Sigmoid colon (tissue), 7 donors: ENCODE results near the gene SMOC2. TPM values are rescaled to one million over a fixed set of nuclear protein-coding genes. Genes with fewer than 3 reads are reported as not detected.

Source experiments
- DNase-seq: peaks from one replicate; pipeline ENCODE4 v3.0.0-alpha.2; 2019
- H3K27ac ChIP-seq, 4 donors: fragments of 200-600 bp; sonication (generic); one replicate each; pipeline ENCODE4 v1.5.1; 2016 to 2019; ENCODE audit warnings: mild to moderate bottlenecking in 1 of 4
- H3K27me3 ChIP-seq, 3 donors: fragments of 200-600 bp; sonication (generic); one replicate each; pipeline ENCODE4 v1.5.1; 2019; ENCODE audit warnings: mild to moderate bottlenecking in 1 of 3
- H3K36me3 ChIP-seq, 4 donors: fragments of 200-600 bp; sonication (generic); one replicate each; pipeline ENCODE4 v1.5.1; 2016 to 2019
- H3K4me1 ChIP-seq, 4 donors: fragments of 200-600 bp; sonication (generic); one replicate each; pipeline ENCODE4 v1.5.1; 2017 to 2019
- H3K4me3 ChIP-seq, 4 donors: fragments of 200-600 bp; sonication (generic); one replicate each; pipeline ENCODE4 v1.5.1; 2017 to 2019; ENCODE audit warnings: mild to moderate bottlenecking in 2 of 4, moderate library complexity in 1 of 4
- H3K9me3 ChIP-seq, 4 donors: fragments of 200-600 bp in 3 of 4; sonication (generic) in 3 of 4; one replicate each; pipeline versions ENCODE4 v1.5.1 to v1.6.1; 2013 to 2019
- CTCF ChIP-seq, 4 experiments: fragments of 450-650 bp in 3 of 4; fragments of 200-600 bp in 1 of 4; IDR thresholded peaks; one replicate each; pipeline ENCODE4 v1.5.1; 2016 to 2019; ENCODE audit warnings: antibody characterized with exemption in 4 of 4, mild to moderate bottlenecking in 3 of 4, moderate library complexity in 2 of 4
- EP300 ChIP-seq, 4 donors: sonication (generic); formaldehyde crosslinking; IDR thresholded peaks; one replicate each; pipeline ENCODE4 v1.6.1; 2017; ENCODE audit warnings: antibody characterized with exemption in 4 of 4
- POLR2A ChIP-seq, 2 donors: fragments of 450-650 bp; IDR thresholded peaks; one replicate each; pipeline ENCODE4 v1.6.1; 2016; ENCODE audit warnings: antibody characterized with exemption in 2 of 2, mild to moderate bottlenecking in 2 of 2, moderate library complexity in 2 of 2
- POLR2AphosphoS5 ChIP-seq, 4 donors: sonication (generic); formaldehyde crosslinking; IDR thresholded peaks; one replicate each; pipeline ENCODE4 v1.6.1; 2017; ENCODE audit warnings: antibody characterized with exemption in 4 of 4
- WGBS, 2 donors: extraction: QIAGEN DNeasy Blood & Tissue Kit; methylation state at CpG; one replicate each; pipeline ENCODE4 v1.1.7; 2013; 5-methylcytosine and 5-hydroxymethylcytosine counted together
- intact Hi-C: fragments of 100-400 bp; cut with DNase I; formaldehyde crosslinking; loops from one replicate; pipeline ENCODE4 v1.15.1; 2023
- polyA plus RNA-seq, 3 donors: library from polyadenylated mRNA; stranded (reverse); fragments of 200-250 nt; gene quantifications; one replicate each; pipeline ENCODE4 v1.2.3, GENCODE V29; 2013
- total RNA-seq, 4 donors: library from RNA; depleted of rRNA; stranded (reverse); fragments of >200 nt; gene quantifications; one replicate each; pipeline ENCODE4 v1.1.0, GENCODE V29; 2016
- donor health status: healthy with polysubstance abuse.
- donor health status: Bipolar disorder and iron deficiency.
- donor health status: healthy.

SMOC2 gene
- total and polyA plus RNA-seq, 7 donors: 4.2 to 130 (median 33.5) TPM

DNA sequence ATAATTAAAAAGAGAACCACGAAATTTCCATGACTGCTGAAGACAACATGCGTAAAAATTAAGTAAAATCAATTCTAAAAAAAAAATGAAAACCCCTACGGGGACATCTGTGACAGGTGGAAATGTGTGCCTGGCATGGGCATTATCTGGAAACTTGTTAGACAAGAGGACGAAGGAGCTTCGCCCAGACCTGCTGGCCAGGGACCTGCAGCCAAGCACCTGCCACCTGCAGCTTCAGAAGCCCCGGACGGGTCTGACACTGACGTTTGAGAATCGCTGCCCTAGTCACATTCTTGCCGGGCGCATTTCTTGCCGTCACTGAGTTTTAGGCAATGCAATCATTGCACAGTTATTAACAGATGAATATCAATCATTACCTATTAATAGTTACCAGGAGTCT is 140.3 kb downstream of the SMOC2 start:
- WGBS, 2 donors: 87 to 90% methylated on average over 12 of the region's 12 CpGs
- no peak overlapping the region for H3K4me3 ChIP-seq
- no peaks in the 10 kb centered on the region for H3K27me3 ChIP-seq
- H3K36me3 ChIP-seq: no peaks in the 10 kb centered on the region
- H3K4me1 ChIP-seq: peaks cover 0 to 43% (median 33%) of the 10 kb centered on the region in 4 donors
- H3K9me3 ChIP-seq: no peaks in the 10 kb centered on the region
- TF ChIP-seq EP300 (IDR thresholded peaks at IDR 0.05): no peak
- no peak for TF ChIP-seq CTCF (IDR thresholded peaks at IDR 0.05)
- TF ChIP-seq POLR2AphosphoS5 (IDR thresholded peaks at IDR 0.05): no peak
- no peak for TF ChIP-seq POLR2A (IDR thresholded peaks at IDR 0.05)
- peak; percentile 53 for DNase-seq
- H3K27ac ChIP-seq: no peak overlapping the region
- intact Hi-C loops: no loop called here

GRCh38 chr6:168581706-168582105 is 140.7 kb downstream of the SMOC2 start:
- H3K4me3 ChIP-seq: no peak overlapping the region
- 86 to 89% methylated on average over 9 of the region's 9 CpGs for WGBS, 2 donors
- H3K4me1 ChIP-seq: peaks cover 0 to 42% (median 33%) of the 10 kb centered on the region in 4 donors
- intact Hi-C loops: no loop called here
- DNase-seq: peak; percentile 24
- no peaks in the 10 kb centered on the region for H3K9me3 ChIP-seq
- TF ChIP-seq POLR2AphosphoS5 (IDR thresholded peaks at IDR 0.05): no peak
- TF ChIP-seq EP300 (IDR thresholded peaks at IDR 0.05): no peak
- no peak for TF ChIP-seq CTCF (IDR thresholded peaks at IDR 0.05)
- no peak for TF ChIP-seq POLR2A (IDR thresholded peaks at IDR 0.05)
- no peaks in the 10 kb centered on the region for H3K36me3 ChIP-seq
- H3K27ac ChIP-seq: no peak overlapping the region
- no peaks in the 10 kb centered on the region for H3K27me3 ChIP-seq

- peak; percentile 58 for DNase-seq
- H3K27me3 ChIP-seq: no peaks in the 10 kb centered on the region
- intact Hi-C loops: no loop called here
- H3K36me3 ChIP-seq: no peaks in the 10 kb centered on the region
- H3K4me1 ChIP-seq: peaks cover 0 to 42% (median 33%) of the 10 kb centered on the region in 4 donors
- H3K9me3 ChIP-seq: no peaks in the 10 kb centered on the region
- H3K4me3 ChIP-seq: no peak overlapping the region
- WGBS, 2 donors: 85 to 89% methylated on average over 21 of the region's 21 CpGs
- H3K27ac ChIP-seq: no peak overlapping the region
- TF ChIP-seq POLR2A (IDR thresholded peaks at IDR 0.05): no peak
Observed at GRCh38 chr6:168582571-168582981, 141.6 kb downstream of the SMOC2 start.

DNA sequence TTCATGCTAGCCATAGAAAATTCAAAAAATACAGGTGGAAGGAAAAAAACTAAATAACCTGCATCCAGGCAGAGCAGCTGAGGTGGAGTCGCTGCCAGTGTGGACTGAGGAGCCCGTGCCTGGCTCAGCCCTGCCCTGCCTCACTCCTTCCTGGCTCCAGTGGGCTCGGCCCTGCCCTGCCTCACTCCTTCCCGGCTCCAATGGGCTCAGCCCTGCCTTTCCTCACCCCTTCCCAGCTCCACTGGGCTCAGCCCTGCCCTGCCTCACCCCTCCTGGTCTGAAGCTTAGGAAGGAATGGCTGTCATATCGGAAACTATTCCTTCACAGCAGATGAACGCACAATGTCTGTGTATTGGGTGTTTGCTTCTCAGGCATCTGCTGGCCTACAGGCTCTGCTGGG is 142.1 kb downstream of the SMOC2 start:
- intact Hi-C loops: no loop called here
- Histone ChIP-seq H3K4me1 (peaks cover 0 to 42% (median 33%) of the 10 kb centered on the region in 4 donors), H3K27me3 (no peaks in the 10 kb centered on the region), H3K27ac (peak overlapping the region in 3 of 4 donors; percentile 55 to 73 (median 66)), H3K4me3 (no peak overlapping the region), H3K9me3 (no peaks in the 10 kb centered on the region), H3K36me3 (no peaks in the 10 kb centered on the region)
- DNase-seq: no peak
- TF ChIP-seq POLR2A (IDR thresholded peaks at IDR 0.05) (no peak), EP300 (IDR thresholded peaks at IDR 0.05) (no peak), POLR2AphosphoS5 (IDR thresholded peaks at IDR 0.05) (no peak), CTCF (IDR thresholded peaks at IDR 0.05) (no peak)
- 80 to 84% methylated on average over 6 of the region's 6 CpGs for WGBS, 2 donors

GRCh38 chr6:168583821-168584220 is 142.8 kb downstream of the SMOC2 start:
- H3K4me1 ChIP-seq: peaks cover 0 to 36% (median 29%) of the 10 kb centered on the region in 4 donors
- intact Hi-C loops: no loop called here
- H3K9me3 ChIP-seq: no peaks in the 10 kb centered on the region
- peak in 1 of 4 donors; percentile 12 for TF ChIP-seq EP300 (IDR thresholded peaks at IDR 0.05)
- no peak for TF ChIP-seq POLR2A (IDR thresholded peaks at IDR 0.05)
- TF ChIP-seq POLR2AphosphoS5 (IDR thresholded peaks at IDR 0.05): peak in 3 of 4 donors; percentile 7 to 23 (median 22)
- TF ChIP-seq CTCF (IDR thresholded peaks at IDR 0.05): no peak
- peak; percentile 78 for DNase-seq
- 77 to 84% methylated on average over 9 of the region's 9 CpGs for WGBS, 2 donors
- no peaks in the 10 kb centered on the region for H3K27me3 ChIP-seq
- no peaks in the 10 kb centered on the region for H3K36me3 ChIP-seq
- H3K4me3 ChIP-seq: no peak overlapping the region
- H3K27ac ChIP-seq: peak overlapping the region in 3 of 4 donors; percentile 55 to 73 (median 66)
